ENCODE data around the gene TEX54.
A peak's percentile ranks its signal among the peaks of the same experiment; 100 is the strongest.

TEX54 gene

DNA sequence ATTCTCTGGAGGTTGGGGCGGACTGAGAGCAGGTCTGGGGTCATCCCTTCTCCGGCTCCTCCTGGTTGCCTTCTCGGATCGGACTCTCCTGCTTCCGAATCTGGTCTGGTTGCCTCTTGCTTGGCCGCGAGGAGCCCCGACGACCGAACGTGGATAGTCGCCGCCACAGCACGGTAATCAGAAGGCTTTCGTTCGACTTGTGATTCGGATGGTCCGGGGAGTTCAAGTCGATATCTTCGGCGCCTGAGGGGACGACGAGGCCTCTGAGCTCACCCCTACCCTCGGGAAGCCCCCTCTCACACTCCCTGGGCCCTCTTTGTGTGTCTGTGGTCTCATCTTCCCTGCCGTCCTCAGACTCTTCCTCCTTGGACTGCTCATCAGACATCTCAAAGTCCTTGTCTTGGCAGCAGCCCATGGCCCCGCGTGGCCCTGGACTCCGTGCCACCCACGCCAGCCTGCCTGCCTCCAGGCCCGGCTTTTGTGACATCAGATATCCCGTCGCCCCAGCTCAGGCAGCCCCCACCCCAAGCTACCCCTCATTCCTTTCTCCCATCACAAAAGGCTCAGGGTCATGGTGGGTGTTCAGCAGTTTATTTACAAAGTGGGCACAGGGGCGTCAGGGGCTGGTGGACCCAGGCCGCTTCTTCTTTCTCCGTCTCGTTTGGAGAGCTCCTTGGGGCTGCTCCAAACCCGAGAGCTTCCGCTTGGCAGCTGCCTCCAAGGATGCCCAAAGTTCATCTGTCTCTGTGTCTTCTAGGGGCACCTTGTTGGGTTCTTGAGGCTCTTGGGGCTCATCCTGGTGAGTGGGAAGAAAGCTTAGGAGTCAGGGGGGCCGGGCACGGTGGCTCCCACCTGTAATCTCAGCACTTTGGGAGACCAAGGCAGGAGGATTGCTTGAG is at the start of gene TEX54:
TEX54 (minus strand) TSS at position 506 of the 899 bp plus-strand sequence.
- H3K27me3 Mint-ChIP-seq: no peaks in the 10 kb centered on the region
- H3K4me1 Mint-ChIP-seq: peaks cover 41% of the 10 kb centered on the region
- peaks cover 33% of the 10 kb centered on the region for H3K36me3 Mint-ChIP-seq (ENCODE audit: insufficient read depth)
- ATAC-seq (replicated peaks; ENCODE audit: extremely low read depth, poor library complexity, severe bottlenecking) (peak; percentile 2), DNase-seq (ENCODE audit: low spot score in 2 of 2) (no peak)
- peak within 1 kb of the TSS; percentile 98 for H3K27ac Mint-ChIP-seq (ENCODE audit: low read depth)
- no peaks in the 10 kb centered on the region for H3K9me3 Mint-ChIP-seq
- peak within 1 kb of the TSS; percentile 92 for H3K4me3 Mint-ChIP-seq

DNA sequence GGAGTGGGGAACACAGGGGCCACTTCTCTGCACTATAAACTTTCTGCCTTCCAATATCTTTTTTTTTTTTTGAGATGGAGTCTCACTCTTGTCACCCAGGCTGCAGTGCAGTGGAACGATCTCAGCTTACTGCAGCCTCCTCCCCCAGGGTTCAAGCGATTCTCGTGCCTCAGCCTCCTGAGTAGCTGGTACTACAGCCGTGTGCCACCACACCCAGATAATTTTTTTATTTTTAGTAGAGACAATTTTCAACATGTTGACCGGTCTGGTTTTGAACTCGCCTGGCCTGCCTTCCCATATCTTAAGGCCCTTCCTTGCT is 49.7 kb upstream of the TEX54 start:
- DNase-seq (ENCODE audit: low spot score in 2 of 2) (no peak), ATAC-seq (replicated peaks; ENCODE audit: extremely low read depth, poor library complexity, severe bottlenecking) (no peak)
- peak overlapping the region; percentile 100 for H3K4me3 Mint-ChIP-seq
- H3K27me3 Mint-ChIP-seq: no peaks in the 10 kb centered on the region
- H3K36me3 Mint-ChIP-seq (ENCODE audit: insufficient read depth): peaks cover 64% of the 10 kb centered on the region
- peaks cover 55% of the 10 kb centered on the region for H3K4me1 Mint-ChIP-seq
- H3K9me3 Mint-ChIP-seq: no peaks in the 10 kb centered on the region
- H3K27ac Mint-ChIP-seq (ENCODE audit: low read depth): peak overlapping the region; percentile 100

DNA sequence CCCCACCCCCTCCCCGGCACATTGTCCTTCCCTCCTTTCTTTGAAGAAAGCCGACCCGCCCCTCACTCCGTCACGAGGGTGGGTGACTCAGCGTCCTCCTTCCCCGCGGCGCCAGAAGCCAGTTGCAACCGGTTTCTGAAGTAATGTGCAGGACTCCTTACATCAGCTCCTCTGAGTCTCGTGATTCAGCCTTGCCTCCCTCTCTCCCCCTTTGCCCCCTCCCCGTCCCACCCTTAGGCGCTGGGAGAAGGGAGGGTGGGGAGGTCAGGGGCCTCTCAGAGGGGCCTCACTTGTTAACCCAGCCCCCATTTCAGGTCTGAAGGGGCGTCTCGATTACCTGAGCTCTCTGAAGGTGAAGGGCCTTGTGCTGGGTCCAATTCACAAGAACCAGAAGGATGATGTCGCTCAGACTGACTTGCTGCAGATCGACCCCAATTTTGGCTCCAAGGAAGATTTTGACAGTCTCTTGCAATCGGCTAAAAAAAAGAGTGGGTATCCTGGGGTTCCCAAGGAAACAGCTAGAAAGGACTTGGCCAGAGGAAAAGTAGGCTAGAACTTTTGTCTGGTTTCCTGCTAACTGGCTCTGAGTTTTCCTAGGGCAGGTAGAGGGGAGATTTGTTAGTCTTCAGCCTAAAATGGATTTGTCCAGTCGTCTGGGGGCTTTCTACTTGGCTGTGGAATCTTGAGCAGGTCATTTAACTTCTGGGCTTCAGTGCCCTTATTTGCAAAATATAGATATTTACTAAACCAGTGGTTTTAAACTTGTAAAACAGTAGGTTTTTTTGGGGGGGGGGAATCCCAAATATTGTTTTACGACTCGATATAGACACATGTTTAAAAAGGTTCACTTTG is 49.2 kb upstream of the TEX54 start:
- DNase-seq (ENCODE audit: low spot score in 2 of 2) (peak; percentile 80 to 91), ATAC-seq (replicated peaks; ENCODE audit: extremely low read depth, poor library complexity, severe bottlenecking) (peak; percentile 78)
- Mint-ChIP-seq H3K27me3 (no peaks in the 10 kb centered on the region), H3K4me1 (peaks cover 55% of the 10 kb centered on the region), H3K9me3 (no peaks in the 10 kb centered on the region), H3K4me3 (peak overlapping the region; percentile 100), H3K27ac (ENCODE audit: low read depth) (peak overlapping the region; percentile 100), H3K36me3 (ENCODE audit: insufficient read depth) (peaks cover 60% of the 10 kb centered on the region)

DNA sequence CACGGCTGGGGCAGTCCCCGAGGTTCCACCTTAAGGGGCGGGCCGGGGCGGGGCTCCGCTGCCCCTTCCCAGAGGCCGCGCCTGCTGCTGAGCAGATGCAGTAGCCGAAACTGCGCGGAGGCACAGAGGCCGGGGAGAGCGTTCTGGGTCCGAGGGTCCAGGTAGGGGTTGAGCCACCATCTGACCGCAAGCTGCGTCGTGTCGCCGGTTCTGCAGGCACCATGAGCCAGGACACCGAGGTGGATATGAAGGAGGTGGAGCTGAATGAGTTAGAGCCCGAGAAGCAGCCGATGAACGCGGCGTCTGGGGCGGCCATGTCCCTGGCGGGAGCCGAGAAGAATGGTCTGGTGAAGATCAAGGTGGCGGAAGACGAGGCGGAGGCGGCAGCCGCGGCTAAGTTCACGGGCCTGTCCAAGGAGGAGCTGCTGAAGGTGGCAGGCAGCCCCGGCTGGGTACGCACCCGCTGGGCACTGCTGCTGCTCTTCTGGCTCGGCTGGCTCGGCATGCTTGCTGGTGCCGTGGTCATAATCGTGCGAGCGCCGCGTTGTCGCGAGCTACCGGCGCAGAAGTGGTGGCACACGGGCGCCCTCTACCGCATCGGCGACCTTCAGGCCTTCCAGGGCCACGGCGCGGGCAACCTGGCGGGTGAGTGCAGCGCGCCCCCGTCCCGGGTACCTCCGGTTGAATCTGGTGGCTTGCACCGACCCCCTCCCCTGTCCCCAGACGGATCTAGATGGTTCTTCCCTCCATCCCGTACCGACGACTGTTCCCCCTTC is 48.4 kb upstream of the TEX54 start, which contains the start of gene SLC3A2:
SLC3A2 (plus strand) TSS at position 94 of the 776 bp plus-strand sequence; CDS start at position 222, 128 bp downstream.
- DNase-seq (ENCODE audit: low spot score in 2 of 2) (peak; percentile 83 to 84), ATAC-seq (replicated peaks; ENCODE audit: extremely low read depth, poor library complexity, severe bottlenecking) (peak; percentile 79)
- peaks cover 55% of the 10 kb centered on the region for H3K4me1 Mint-ChIP-seq
- no peaks in the 10 kb centered on the region for H3K9me3 Mint-ChIP-seq
- H3K27me3 Mint-ChIP-seq: no peaks in the 10 kb centered on the region
- H3K36me3 Mint-ChIP-seq (ENCODE audit: insufficient read depth): peaks cover 52% of the 10 kb centered on the region
- H3K27ac Mint-ChIP-seq (ENCODE audit: low read depth): peak within 1 kb of the TSS; percentile 100
- H3K4me3 Mint-ChIP-seq: peak within 1 kb of the TSS; percentile 100

DNA sequence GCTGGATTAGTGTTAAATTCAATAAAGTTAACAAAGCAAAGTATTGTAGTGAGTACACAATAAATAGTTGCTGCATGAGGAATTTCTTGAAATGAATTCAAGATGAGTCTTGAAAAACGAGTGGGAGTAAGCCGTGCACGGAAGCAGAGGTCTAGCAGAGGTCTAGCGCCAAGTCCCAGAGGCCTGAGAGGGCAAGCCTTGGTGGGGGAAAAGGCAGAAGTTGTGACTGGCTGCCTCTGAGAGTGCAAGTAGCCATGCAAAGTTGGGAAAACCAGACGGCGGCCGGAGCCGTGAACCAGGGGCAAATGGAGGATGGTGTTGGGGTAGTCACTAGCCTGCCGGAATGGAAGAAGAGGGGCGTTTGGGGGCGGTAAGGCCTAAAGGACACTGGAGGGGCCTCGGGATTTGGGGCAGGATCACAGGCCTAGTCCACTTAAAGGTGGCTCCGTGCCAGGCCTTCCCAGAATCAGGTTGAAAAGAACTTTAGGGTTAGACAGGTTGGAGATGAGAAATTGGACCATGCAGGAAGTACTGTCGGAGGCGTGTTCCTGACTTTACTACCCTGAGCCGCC is 47.7 kb upstream of the TEX54 start:
- no peak for DNase-seq (ENCODE audit: low spot score in 2 of 2)
- Mint-ChIP-seq H3K9me3 (no peaks in the 10 kb centered on the region), H3K4me1 (peaks cover 50% of the 10 kb centered on the region), H3K36me3 (ENCODE audit: insufficient read depth) (peaks cover 45% of the 10 kb centered on the region), H3K27me3 (no peaks in the 10 kb centered on the region), H3K27ac (ENCODE audit: low read depth) (peak overlapping the region; percentile 100), H3K4me3 (peak overlapping the region; percentile 100)
- no peak for ATAC-seq (replicated peaks; ENCODE audit: extremely low read depth, poor library complexity, severe bottlenecking)

DNA sequence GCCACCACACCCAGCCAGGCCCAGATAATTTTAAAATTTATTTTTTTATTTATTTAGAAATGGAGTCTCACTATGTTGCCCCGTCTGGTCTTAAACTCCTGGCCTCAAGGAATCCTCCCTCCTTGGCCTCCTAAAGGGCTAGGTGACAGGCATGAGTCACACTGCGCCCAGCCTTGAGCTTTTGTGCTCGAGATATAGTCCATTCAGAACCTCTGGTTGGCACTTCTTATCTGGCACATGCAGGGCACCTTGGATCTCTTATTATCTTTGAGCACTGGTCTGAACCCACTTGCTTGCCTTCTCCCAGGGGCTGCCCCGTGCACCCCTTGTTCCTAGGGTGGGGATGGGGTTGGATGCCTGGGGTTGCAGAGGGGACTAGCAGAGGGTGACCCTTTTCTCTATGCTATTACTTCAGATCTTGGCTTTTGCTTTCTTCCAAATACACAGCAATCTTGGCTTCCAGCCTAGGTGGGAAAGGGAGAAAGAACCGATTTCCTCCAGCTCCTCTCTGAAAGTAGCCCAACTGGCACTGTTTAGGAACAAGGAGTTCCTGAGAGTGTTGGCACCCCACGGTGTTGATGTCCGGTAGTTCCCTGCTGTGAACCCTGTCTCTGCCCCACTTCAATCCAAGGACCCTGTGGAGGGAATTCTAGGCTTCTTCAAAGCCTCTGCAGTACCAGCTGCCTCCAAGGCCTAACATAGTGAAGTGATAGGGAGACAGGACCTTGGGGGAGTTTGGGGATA is 46.8 kb upstream of the TEX54 start:
- Mint-ChIP-seq H3K36me3 (ENCODE audit: insufficient read depth) (peaks cover 36% of the 10 kb centered on the region), H3K27ac (ENCODE audit: low read depth) (peak overlapping the region; percentile 100)
- no peak for ATAC-seq (replicated peaks; ENCODE audit: extremely low read depth, poor library complexity, severe bottlenecking)

DNA sequence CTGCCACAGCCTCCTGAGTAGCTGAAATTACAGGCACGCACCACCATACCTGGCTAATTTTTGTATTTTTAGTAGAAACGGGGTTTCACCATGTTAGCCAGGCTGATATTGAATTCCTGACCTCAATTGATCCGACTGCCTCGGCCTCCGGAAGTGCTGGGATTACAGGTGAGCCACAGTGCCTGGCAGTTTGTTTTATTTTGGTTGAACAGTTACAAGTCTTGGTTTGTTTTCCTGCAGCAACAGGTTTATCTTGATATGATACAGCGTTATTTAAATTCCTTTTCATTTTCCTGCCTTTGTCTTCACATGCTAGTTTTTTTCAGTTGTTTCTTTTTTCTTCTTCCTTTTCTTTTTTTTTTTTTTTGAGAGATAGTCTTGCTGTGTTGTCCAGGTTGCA is 44.1 kb upstream of the TEX54 start:
- Mint-ChIP-seq H3K36me3 (ENCODE audit: insufficient read depth) (peaks cover 19% of the 10 kb centered on the region), H3K27ac (ENCODE audit: low read depth) (no peak overlapping the region), H3K4me3 (no peak overlapping the region), H3K9me3 (no peaks in the 10 kb centered on the region), H3K4me1 (peaks cover 19% of the 10 kb centered on the region), H3K27me3 (no peaks in the 10 kb centered on the region)
- DNase-seq (ENCODE audit: low spot score in 2 of 2): no peak
- ATAC-seq (replicated peaks; ENCODE audit: extremely low read depth, poor library complexity, severe bottlenecking): no peak

More for the DNA sequence above, 46.8 kb upstream of the TEX54 start:
- Mint-ChIP-seq H3K4me3 (peak overlapping the region; percentile 100), H3K9me3 (no peaks in the 10 kb centered on the region), H3K4me1 (peaks cover 46% of the 10 kb centered on the region), H3K27me3 (no peaks in the 10 kb centered on the region)
- no peak for DNase-seq (ENCODE audit: low spot score in 2 of 2)

DNA sequence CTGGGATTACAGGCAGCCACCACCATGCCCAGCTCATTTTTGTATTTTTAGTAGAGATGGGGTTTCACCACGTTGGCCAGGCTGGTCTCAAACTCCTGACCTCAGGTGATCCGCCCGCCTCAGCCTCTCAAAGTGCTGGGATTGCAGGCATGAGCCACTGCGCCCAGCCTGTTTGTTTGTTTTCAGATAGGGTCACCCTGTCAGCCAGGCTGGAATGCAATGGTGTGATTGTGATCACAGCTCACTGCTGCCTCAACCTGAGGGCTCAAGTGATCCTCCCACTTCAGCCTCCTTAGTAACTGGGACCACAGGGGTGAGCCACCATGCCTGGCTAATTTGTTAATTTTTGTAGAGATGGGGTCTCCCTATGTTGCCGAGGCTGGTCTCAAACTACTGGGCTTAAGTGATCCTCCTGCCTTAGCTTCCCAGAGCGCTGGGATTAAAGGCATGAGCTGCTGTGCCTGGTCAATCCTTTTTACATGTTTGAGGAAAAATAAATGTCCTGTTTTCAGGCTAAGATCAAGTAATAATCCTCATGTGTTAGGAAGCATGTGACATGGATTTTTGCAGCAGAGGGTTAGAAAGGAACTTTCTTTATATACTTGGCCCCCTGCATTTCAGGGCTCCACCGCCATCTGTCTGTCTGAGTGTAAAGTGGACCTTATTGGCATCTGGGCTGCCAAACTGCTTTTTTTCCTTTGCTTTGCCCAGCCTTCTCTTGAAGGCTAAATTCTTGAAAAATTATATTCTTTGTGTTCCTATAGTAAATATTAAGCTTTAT is 43.2 kb upstream of the TEX54 start:
- ATAC-seq (replicated peaks; ENCODE audit: extremely low read depth, poor library complexity, severe bottlenecking) (no peak), DNase-seq (ENCODE audit: low spot score in 2 of 2) (no peak)
- no peak overlapping the region for H3K27ac Mint-ChIP-seq (ENCODE audit: low read depth)
- no peaks in the 10 kb centered on the region for H3K9me3 Mint-ChIP-seq
- no peak overlapping the region for H3K4me3 Mint-ChIP-seq
- H3K4me1 Mint-ChIP-seq: peaks cover 15% of the 10 kb centered on the region
- H3K36me3 Mint-ChIP-seq (ENCODE audit: insufficient read depth): peaks cover 11% of the 10 kb centered on the region
- H3K27me3 Mint-ChIP-seq: no peaks in the 10 kb centered on the region

DNA sequence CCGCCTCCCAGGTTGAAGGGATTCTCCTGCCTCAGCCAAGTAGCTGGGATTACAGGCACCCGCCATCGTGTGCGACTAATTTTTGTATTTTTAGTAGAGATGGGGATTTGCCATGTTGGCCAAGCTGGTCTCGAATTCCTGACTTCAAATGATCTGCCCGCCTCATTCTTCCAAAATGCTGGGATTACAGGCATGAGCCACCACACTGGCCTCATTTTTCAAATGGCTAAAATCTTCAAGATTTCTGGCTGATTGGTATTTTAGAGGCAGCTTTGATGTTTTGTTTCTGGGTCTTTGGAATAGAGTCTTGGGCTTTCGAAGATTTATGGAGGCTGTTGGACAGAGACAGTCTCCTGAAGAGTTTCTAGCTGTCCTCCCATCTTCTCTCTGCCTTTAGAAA is 42.2 kb upstream of the TEX54 start:
- Mint-ChIP-seq H3K27me3 (no peaks in the 10 kb centered on the region), H3K4me1 (peaks cover 4% of the 10 kb centered on the region), H3K9me3 (no peaks in the 10 kb centered on the region), H3K4me3 (no peak overlapping the region), H3K27ac (ENCODE audit: low read depth) (no peak overlapping the region), H3K36me3 (ENCODE audit: insufficient read depth) (peaks cover 2% of the 10 kb centered on the region)
- ATAC-seq (replicated peaks; ENCODE audit: extremely low read depth, poor library complexity, severe bottlenecking): no peak
- no peak for DNase-seq (ENCODE audit: low spot score in 2 of 2)

DNA sequence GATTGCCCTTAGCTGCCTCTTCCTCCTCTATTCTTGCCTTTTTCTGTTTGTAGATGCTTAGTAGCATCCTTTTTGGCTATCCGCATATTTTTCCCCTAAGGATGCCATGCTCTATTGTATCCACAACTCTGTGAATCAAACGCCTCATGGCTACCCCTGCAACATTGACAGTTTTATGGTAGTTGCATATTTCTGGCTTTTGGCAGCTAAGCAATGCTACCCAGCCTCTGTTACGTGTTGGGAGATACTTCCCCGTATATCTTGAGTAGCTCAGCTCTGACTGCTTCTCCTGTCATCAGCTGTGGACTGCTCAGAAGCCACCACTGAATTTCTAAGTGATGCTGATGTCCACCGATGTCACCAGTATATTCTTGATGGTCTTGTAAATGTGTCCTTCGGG is 33.0 kb upstream of the TEX54 start:
- H3K4me3 Mint-ChIP-seq: no peak overlapping the region
- peaks cover 7% of the 10 kb centered on the region for H3K4me1 Mint-ChIP-seq
- ATAC-seq (replicated peaks; ENCODE audit: extremely low read depth, poor library complexity, severe bottlenecking) (no peak), DNase-seq (ENCODE audit: low spot score in 2 of 2) (no peak)
- H3K27ac Mint-ChIP-seq (ENCODE audit: low read depth): no peak overlapping the region
- no peaks in the 10 kb centered on the region for H3K27me3 Mint-ChIP-seq
- peaks cover under 1% of the 10 kb centered on the region for H3K36me3 Mint-ChIP-seq (ENCODE audit: insufficient read depth)
- H3K9me3 Mint-ChIP-seq: no peaks in the 10 kb centered on the region
